Measurements from ENCODE around the gene NEK5.
A peak's percentile ranks its signal among the peaks of the same experiment; 100 is the strongest.
"Not testable (repeated sequence)": the region's sequence is repeated elsewhere in the genome, so short reads cannot be mapped to it uniquely, and the experiment has no call there.

NEK5 gene

GRCh38 chr13:52130641-52131040 is 1.8 kb upstream of the NEK5 start:
- DNase-seq = no peak

DNA sequence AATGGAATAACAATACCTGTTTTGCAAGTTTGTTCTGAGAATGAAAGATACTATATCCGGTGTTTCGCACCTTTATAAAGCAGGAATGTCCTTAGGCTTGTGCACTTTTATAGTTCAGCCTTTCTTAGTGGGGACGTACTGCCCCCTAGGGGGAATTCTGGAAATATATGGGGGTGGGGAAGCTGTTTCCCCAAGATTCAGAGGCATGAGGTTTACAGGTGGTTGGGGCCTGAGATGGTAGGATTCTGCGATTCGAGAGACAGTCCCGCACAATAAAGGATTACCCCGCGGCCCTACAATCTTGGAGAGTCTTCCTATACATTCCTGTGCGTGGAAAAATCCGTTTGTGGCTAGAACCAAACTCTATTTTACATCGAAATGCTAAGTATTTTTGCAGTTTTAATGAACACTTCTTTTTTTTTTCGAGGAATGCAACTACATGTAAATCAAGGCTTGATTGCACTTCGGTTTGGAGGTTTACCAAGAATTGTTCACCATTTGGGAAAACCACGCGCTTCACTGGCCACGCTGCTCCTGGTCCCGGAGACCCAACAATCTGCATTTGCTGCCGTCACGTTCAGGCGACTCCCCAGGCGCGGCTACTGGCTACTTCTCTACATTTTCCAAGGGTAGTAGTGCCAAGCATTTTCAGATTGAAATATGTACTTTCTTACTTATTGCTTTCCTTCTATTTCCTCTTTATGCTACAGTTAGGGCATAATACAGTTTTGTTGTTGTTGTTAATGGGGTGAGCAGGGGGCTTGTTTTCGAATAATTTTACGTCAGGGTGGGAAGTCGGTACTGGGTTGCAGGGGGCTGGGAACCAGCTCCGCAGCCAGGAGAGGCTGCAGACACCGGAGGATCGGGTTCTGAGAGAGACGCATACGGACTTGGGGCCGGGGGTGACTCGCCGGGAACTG is 830 bp downstream of the NEK5 start:
- DNase-seq = peak; percentile 66

GRCh38 chr13:52127378-52127777 is 1.5 kb downstream of the NEK5 start:
- no peak for DNase-seq

DNA sequence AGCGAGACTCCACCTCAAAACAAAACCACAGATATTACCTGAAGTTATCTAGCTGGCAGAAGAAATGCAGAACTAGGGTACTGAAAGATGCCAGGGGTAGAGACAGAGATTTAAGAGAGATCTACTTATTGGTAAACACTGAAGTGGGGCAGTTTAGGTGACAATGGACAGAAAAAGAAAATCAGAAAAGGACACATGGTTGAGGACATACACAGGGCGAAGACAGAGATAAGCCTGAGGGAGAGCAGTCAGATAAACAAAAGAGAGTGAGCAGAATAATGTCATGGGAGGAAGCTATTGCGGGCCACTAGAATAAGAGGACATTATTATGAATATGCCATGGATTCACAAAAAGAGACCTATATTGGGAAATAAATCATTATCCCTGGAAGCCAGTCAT is 3.3 kb downstream of the NEK5 start:
- no peak for DNase-seq

GRCh38 chr13:52118595-52118994 is 10.3 kb downstream of the NEK5 start:
- DNase-seq = no peak

GRCh38 chr13:52118095-52118494 is 10.8 kb downstream of the NEK5 start:
- DNase-seq = no peak

- DNase-seq = no peak
These were observed 16.3 kb downstream of the NEK5 start for GRCh38 chr13:52112591-52112990.

DNA sequence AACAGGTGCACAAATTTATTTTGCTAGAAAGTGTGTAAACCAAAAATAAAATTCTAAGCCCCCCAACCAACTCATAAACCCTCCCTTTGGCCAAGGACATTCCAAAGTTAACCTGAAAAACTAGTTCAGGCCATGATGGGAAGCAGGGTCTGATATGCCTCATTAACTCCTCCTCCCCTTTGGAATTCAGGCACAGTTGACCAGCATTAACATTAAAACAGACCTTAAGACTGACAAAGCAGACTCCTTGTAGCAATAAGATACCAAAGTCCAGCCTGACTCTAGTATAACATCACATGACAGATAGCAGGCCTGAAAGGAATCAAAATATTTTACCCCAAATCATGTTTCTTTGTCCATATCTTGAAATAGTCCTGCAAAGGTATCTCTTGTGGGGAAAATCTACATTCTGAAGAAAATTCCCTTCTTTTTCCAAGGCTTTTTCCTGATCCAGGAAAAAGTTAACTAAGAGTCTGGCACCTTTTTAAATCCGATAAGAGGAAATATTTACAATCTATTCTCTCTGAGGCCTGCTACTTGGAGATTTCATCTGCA is 19.7 kb downstream of the NEK5 start:
- no peak for DNase-seq

DNA sequence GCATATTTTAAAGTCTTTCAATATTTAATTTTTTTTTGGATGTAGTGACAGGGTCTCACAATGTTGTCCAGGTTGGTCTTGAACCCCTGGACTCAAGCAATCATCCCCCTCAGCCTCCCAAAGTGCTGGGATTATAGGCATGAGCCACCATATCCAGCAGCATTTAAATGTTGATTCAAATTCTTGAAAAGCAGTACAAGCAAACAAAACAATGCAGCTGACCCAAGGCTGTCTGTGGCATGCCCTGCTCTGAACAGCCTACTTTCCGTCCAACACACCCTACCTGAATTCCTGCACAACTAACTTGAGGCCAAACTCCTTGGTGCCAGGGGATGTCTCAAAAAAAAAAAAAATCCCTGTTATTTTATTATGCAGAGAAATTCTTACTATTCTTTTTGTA is 23.0 kb downstream of the NEK5 start:
- DNase-seq = no peak

DNA sequence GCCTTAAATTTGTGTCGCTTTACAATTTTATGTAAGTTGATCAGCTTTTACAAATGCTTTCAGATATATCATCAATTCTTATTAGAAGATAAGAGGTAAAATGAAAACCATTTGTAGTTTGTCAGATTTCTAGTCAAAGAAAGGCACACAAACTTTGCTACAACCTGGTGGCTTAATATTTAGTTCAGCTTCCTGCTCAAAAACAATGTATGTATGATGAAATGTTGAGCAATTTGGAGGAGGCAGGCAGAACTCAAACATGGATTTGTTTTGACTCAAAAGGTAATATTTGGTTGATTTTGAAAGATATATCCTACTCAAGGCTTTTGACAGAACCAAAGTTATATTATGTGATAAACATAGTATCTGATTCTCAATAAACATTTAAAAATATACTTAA is 24.2 kb downstream of the NEK5 start:
- no peak for DNase-seq

DNA sequence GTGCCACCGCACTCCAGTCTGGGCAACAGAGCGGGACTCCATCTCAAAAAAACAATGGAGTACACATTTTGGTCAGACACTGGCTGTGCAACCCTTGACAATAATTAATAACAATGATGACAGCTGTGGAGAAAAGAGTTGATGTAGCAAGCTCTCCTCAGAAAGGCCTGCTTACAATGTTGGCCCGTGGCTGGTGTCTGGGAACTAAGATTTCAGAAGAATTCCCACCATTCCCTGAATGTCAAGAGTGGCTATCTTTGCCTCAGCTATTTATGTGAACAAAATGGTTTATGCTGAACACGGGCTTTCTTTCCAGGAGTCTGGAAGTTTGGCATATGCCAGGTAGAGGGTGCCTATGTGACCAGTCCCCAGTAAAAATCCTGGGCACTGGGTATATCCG is 25.5 kb downstream of the NEK5 start:
- DNase-seq = no peak

DNA sequence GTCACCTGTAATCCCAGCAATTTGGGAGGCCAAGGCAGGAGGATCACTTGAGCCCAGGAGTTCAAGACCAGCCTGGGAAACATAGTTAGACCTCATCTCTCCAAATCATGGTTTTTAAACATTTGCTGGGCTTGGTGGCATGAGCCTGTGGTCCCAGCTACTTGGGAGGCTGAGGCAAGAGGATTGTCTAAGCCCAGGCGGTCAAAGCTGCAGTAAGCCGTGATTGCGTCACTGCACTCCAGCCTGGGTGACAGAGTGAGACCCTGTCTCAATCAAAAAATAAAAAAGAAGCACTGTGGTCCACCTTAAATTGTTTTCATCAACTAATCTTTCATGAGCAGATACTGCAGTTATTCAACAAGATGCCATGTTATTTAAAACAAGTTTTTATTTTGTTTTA is 26.4 kb downstream of the NEK5 start:
- DNase-seq = not testable (repeated sequence)

DNA sequence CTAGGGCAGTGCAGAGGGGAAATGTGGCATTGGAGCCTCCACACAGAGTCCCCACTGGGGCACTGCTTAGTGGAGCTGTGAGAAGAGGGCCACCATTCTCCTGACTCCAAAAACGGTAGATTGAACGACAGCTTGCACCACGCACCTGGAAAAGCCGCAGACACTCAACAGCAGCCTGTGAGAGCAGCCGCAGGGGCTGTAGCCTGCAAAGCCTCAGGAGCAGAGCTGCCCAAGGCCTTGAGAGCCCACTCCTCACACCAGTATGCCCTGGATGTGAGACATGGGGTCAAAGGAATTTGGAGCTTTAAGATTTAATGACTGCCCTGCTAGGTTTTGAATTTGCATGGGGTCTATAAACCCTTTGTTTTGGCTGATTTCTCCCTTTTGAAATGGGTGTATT is 31.7 kb downstream of the NEK5 start:
- DNase-seq = no peak

DNA sequence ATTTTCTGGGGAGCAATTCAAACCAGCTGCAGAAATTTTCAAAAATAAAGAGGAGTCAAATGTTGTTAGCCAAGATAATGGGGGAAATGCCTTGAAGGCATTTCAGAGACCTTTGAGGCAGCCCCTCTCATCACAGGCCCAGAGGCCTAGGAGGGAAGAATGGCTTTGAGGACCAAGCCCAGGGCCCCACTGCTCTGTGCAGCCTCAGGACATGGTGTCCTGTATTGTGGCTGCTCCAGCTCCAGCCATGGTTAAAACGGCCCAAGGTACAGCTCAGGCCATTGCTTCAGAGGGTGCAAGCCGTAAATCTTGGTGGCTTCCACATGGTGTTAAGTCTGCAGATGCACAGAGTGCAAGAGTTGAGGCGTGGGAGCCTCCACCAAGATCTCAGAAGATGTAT is 32.1 kb downstream of the NEK5 start:
- DNase-seq = no peak

DNA sequence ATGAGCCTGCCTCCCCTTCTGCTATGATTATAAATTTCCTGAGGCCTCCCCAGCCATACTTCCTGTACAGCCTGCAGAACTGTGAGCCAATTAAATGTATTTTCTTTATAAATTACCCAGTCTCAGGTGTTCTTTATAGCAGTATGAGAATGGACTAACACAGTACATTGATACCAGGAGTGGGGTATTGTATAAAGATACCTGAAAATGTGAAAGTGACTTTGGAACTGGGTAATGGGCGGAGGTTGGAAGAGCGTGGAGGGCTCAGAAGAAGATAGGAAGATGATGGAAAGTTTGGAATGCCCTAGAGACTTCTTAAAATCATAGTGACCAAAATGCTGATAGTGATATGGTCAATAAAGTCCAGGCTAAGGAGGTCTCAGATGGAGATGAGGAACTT is 32.8 kb downstream of the NEK5 start:
- DNase-seq = no peak

DNA sequence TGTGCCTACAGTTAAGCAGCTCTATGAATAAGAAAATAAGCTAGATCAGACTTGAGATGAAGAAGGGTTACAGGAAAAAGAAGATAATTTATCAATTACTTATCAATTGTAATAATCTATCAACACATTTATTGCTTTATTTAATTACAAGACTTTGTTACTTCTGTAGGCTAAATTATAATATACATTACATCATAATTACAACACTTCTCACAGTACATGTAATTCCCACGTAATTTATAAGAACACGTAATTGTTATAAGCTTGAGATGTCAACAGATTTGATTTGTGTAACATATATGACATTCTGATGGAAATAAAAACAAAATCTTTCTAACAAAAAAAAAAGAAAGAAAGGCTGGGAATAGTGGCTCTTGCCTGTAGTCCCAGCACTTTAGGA is 36.8 kb downstream of the NEK5 start:
- no peak for DNase-seq

DNA sequence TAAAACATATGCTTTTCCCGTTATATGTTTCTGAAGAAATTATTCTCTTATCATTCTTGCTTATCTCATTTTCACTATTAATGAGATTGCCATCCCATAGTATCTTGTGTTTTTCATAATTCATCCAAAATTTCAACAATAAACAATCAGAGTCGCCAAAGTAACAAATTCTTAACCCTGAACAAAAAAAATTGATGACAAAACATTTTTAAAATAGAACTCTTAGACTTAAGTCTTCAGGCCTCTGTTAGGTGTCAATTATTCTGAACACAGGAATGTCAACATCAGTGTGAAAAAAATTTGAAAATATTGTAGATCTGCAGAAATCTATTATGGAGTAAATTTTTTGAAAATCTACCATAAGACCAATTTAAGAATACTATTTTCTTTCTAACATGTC is 37.4 kb downstream of the NEK5 start:
- no peak for DNase-seq

DNA sequence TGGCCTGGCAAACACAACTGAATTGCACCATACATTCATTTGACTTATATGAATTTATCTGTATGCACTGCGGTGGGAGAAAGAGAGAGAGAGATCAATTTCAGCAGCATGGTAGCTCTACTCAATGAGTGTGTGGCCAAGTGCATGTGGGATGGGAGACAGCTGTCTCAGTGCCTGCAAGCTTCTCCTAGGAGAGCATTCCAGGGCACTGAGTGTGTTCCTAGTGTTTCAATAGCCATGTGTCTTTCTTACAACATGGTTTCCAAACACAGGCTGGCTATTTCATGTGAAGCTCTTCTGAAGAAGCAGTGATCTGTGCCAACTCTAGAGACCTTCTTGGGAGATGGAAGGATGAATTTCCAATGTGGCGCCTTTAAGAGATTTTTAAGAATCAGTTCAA is 43.5 kb downstream of the NEK5 start:
- DNase-seq = no peak

DNA sequence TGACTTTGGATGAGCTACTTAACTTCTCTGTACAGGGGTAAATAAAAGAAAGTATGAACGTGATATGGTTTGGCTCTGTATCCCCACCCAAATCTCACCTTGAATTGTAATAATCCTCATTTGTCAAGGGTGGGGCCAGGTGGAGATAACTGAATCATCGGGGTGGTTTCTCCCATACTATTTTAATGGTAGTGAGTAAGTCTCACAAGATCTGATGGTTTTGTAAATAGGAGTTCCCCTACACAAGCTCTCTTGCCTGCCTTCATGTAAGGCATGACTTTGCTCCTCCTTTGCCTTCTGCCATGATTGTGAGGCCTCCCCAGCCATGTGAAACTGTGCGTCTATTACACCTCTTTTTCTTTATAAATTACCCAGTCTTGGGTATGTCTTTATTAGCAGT is 43.9 kb downstream of the NEK5 start:
- not testable (repeated sequence) for DNase-seq

- no peak for DNase-seq
These were observed 46.3 kb downstream of the NEK5 start for GRCh38 chr13:52082601-52083000.

GRCh38 chr13:52079891-52080290 is 49.0 kb downstream of the NEK5 start:
- DNase-seq = not testable (repeated sequence)

GRCh38 chr13:52070929-52071523 is 57.8 kb downstream of the NEK5 start:
- no peak for DNase-seq

DNA sequence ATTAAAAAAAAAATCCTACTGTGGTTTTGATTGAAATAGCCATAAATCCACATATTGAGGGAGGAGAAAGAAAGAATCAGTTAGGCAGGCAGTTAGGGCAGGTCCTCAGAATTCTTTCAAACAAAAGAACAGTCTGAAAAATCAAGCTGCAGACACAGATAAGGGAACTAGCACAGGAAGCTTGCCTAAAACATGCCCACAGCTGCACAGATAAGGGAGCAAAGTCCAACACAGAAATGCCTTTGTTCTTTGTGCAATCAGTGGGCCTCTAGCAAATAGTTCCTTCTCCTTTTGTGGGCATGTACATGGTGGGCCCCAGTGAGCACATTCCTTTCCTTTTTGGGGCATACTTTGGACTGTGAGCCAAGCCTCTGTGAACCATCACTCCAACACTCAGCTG is 61.6 kb downstream of the NEK5 start:
- no peak for DNase-seq

DNA sequence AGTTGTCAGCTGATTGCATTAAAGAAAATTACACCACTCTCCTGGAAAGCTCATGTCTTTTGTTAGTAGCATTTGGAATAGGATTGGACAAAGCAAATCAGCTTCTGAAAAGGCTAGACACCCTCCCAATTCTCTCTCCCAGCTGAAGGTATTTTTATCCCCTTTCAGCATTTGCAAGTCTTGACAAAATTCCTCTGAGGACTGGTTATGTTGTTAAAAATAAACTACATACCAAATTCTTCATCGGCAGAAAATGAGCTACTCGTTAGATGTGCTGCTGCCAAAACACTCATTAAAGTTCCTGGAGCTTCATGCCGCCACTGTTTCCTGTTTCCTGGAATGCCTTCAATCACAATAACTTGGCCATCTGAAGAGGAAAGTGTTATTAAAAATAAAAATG is 67.3 kb downstream of the NEK5 start:
- DNase-seq = no peak

Measured in suppressor macrophage treated with lipopolysaccharide for 4 hours (primary cell).